DMS53 (cell line): ENCODE measurements around the gene POP4.

Source experiments
- DNase-seq: peaks from one replicate; lab custom pipeline; 2025; lab: John Stamatoyannopoulos, UW

Gene POP4

GRCh38 chr19:29663861-29664752 lies 58.0 kb downstream of the POP4 start:
- no peak for DNase-seq

- DNase-seq, result peak; percentile 61
Observed at GRCh38 chr19:29664753-29665214, 58.7 kb downstream of the POP4 start.

DNA sequence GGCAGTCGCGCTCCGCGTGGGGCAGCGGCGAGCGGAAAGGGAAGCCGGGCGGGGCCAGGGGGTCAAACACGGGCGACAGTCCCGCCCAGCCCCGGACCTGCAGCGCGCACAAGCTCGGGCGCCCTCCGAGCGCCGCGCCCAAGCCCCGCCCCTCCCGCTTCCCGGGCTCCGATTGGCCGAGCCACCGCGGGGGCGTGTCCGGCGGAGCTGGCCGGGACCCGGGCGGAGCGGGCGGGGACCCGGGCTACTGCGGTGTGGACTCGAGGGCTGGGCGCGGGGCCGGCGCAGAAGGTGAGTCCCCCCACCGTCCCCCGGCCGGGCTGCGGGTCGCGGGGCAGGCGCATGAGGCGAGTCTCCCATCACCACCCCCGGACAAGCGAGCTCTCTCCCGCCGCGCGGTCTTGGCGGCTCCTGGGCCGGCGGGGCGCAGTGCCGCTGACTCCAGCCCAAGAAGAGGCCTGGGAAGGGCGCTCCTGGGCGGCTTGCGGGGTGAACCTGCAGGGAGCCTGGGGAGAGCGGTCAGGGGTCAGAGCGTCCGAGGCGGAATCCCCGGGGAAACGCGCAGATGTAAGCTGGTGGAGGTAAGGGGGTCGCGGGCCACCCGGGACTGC lies 59.2 kb downstream of the POP4 start, which contains the start of gene PLEKHF1:
Gene PLEKHF1, plus strand, starts transcription at position 247 of the 611 bp plus-strand sequence. CDS start 8,379 bp downstream, outside the sequence.
- DNase-seq, result peak; percentile 80

DNA sequence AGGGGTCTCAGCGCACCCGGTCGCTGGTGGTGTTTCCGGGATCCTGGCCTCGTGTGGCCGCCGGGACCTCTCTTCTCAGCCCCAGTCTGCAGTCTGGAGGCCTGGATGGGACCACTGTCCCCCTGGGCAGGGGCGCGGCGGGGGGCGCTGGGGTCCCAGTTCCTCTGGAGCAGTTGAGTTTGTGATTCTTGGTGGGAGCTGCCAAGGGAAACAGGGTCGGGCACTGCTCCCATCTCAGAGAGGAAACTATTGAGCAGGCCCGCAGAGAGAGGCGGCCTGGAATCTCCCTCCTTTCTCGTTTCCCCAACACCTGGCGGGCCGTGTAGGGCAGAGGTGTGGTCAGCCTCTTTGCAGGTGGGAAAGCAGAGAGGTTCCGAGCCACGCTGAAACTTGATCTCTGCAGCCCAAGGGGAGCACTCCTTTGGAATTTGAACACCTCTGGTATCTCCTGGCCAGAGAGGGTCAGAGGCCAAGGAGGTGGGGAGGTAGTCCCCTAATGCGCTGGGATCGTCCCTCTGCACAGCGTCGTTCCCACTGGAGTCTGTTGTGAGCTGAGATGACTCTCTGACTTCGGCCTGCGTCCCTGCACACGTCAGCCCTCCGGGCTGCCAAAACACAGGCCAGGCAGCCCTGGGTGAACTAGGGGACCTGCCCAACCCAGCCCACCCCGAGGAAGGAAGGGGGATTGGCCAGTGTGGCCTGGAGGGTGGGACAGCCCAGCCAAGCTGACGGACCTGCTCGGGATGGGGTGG lies 59.9 kb downstream of the POP4 start:
- peak; percentile 30 for DNase-seq
